ENCODE data around the gene FAM89B. TPM values are rescaled to one million over a fixed set of nuclear protein-coding genes. Genes with fewer than 3 reads are reported as not detected.
A peak's percentile ranks its signal among the peaks of the same experiment; 100 is the strongest.

The FAM89B gene
- total RNA-seq, 1 experiment from 2014 or later: 64.9 TPM

GRCh38 chr11:65546217-65546958, 25.9 kb upstream of the FAM89B start:
- H3K27ac ChIP-seq: no peak overlapping the region
- no peaks in the 10 kb centered on the region for H3K27me3 ChIP-seq (replicated peaks)
- H3K4me1 ChIP-seq (replicated peaks): peaks cover 2% of the 10 kb centered on the region
- no peak overlapping the region for H3K4me3 ChIP-seq
- DNase-seq (ENCODE audit: low read depth in 1 of 2, low spot score in 2 of 2): peak in 1 of 2 experiments; percentile 69
- no peaks in the 10 kb centered on the region for H3K9me3 ChIP-seq (replicated peaks)
- peaks cover 6% of the 10 kb centered on the region for H3K36me3 ChIP-seq

DNA sequence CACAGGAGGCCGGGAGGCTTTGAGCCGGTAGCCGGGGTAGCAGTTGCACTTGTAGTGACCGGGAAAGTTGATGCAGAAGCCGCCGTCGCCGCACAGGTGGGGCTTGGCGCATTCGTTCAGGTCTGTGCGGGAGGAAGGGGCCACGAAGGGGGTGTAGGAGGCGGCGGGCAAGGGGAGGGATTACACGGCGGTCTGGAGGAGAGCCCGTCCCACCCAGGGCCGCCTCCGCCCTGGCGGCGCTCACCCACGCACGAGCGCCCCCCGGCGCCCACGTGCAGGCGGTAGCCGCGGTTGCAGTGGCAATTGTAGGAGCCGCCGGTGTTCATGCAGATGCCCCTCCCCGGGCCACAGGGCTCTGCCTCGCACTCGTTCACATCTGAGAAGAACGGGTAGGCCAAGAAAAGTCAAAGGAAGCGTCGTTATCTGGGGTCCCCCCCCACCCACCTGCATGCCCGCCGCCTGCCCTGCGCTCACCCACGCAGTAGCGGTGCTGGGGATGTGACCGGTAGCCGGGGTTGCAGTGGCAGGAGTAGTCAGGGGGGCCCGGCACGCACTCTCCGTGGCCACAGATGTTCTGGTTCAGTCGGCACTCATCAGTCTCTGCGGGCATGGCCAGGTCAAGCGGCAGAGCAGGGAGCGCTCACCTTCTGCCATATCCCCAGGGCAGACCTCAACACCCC, 24.8 kb upstream of the FAM89B start:
- Histone ChIP-seq H3K4me1 (replicated peaks) (no peaks in the 10 kb centered on the region), H3K27ac (no peak overlapping the region), H3K9me3 (replicated peaks) (no peaks in the 10 kb centered on the region), H3K4me3 (no peak overlapping the region), H3K27me3 (replicated peaks) (no peaks in the 10 kb centered on the region), H3K36me3 (peaks cover 14% of the 10 kb centered on the region)
- DNase-seq (ENCODE audit: low read depth in 1 of 2, low spot score in 2 of 2): no peak

GRCh38 chr11:65548395-65548794, 23.9 kb upstream of the FAM89B start:
- Histone ChIP-seq H3K4me1 (replicated peaks) (no peaks in the 10 kb centered on the region), H3K36me3 (peaks cover 16% of the 10 kb centered on the region), H3K9me3 (replicated peaks) (no peaks in the 10 kb centered on the region), H3K4me3 (no peak overlapping the region), H3K27ac (no peak overlapping the region), H3K27me3 (replicated peaks) (no peaks in the 10 kb centered on the region)
- DNase-seq (ENCODE audit: low read depth in 1 of 2, low spot score in 2 of 2): no peak

GRCh38 chr11:65549096-65549495, 23.2 kb upstream of the FAM89B start:
- no peak for DNase-seq (ENCODE audit: low read depth in 1 of 2, low spot score in 2 of 2)
- Histone ChIP-seq H3K27me3 (replicated peaks) (no peaks in the 10 kb centered on the region), H3K27ac (no peak overlapping the region), H3K4me3 (no peak overlapping the region), H3K36me3 (peaks cover 16% of the 10 kb centered on the region), H3K4me1 (replicated peaks) (peaks cover 2% of the 10 kb centered on the region), H3K9me3 (replicated peaks) (no peaks in the 10 kb centered on the region)

- no peak overlapping the region for H3K27ac ChIP-seq
- H3K36me3 ChIP-seq: peaks cover 15% of the 10 kb centered on the region
- no peak for DNase-seq (ENCODE audit: low read depth in 1 of 2, low spot score in 2 of 2)
- peaks cover 28% of the 10 kb centered on the region for H3K4me1 ChIP-seq (replicated peaks)
- H3K27me3 ChIP-seq (replicated peaks): no peaks in the 10 kb centered on the region
- H3K9me3 ChIP-seq (replicated peaks): no peaks in the 10 kb centered on the region
- no peak overlapping the region for H3K4me3 ChIP-seq
These were observed 20.6 kb upstream of the FAM89B start for GRCh38 chr11:65551572-65552387.

- Histone ChIP-seq H3K9me3 (replicated peaks) (no peaks in the 10 kb centered on the region), H3K27me3 (replicated peaks) (no peaks in the 10 kb centered on the region), H3K36me3 (peaks cover 12% of the 10 kb centered on the region), H3K27ac (no peak overlapping the region), H3K4me3 (no peak overlapping the region), H3K4me1 (replicated peaks) (peaks cover 35% of the 10 kb centered on the region)
- no peak for DNase-seq (ENCODE audit: low read depth in 1 of 2, low spot score in 2 of 2)
These were observed 19.9 kb upstream of the FAM89B start for GRCh38 chr11:65552388-65552951.

GRCh38 chr11:65553301-65554001, 18.9 kb upstream of the FAM89B start:
- H3K27ac ChIP-seq: no peak overlapping the region
- no peak overlapping the region for H3K4me3 ChIP-seq
- peaks cover 43% of the 10 kb centered on the region for H3K4me1 ChIP-seq (replicated peaks)
- DNase-seq (ENCODE audit: low read depth in 1 of 2, low spot score in 2 of 2): no peak
- H3K27me3 ChIP-seq (replicated peaks): no peaks in the 10 kb centered on the region
- H3K9me3 ChIP-seq (replicated peaks): no peaks in the 10 kb centered on the region
- H3K36me3 ChIP-seq: peaks cover 12% of the 10 kb centered on the region

DNA sequence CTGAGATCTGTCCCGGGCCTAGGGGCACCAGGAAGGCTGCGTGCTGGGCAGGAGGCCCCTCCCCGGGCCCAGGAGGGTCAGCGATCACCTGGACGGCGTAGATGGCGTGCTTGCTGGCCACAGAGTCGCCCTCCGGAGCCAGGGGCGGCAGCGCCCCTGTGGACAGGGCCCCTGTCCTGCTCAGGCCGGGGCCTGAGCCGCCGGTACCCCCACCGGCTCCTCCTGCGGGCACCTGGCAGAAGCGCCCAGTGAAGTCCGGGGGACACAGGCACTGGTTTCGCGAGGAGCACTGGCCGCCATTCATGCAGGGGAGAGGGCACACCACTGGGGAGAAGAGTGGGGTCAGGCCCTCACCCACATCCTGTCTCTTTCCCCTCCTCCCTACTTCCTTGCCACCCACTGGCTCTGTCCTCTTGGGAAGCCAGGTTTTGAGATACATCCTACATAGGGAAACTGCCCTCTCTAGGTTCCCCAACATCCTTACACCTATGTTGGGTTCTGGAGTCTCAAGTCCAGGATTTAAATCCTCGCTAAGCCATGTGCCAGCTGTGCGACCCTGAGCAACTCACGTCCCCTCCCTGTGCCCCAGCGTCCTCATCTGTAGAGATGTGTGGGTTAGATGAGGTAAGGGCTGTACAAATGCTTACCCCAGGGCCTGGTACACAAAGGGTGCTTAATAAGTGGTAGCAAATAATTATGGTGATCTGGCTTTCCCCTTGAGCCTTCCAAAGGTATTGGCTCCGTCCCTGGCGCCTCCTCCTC, 18.1 kb upstream of the FAM89B start:
- Histone ChIP-seq H3K27ac (no peak overlapping the region), H3K4me3 (no peak overlapping the region), H3K27me3 (replicated peaks) (no peaks in the 10 kb centered on the region), H3K36me3 (peaks cover 12% of the 10 kb centered on the region), H3K9me3 (replicated peaks) (no peaks in the 10 kb centered on the region), H3K4me1 (replicated peaks) (peaks cover 51% of the 10 kb centered on the region)
- no peak for DNase-seq (ENCODE audit: low read depth in 1 of 2, low spot score in 2 of 2)

- Histone ChIP-seq H3K4me3 (no peak overlapping the region), H3K9me3 (replicated peaks) (no peaks in the 10 kb centered on the region), H3K36me3 (peaks cover 12% of the 10 kb centered on the region), H3K27ac (no peak overlapping the region), H3K27me3 (replicated peaks) (no peaks in the 10 kb centered on the region), H3K4me1 (replicated peaks) (peaks cover 58% of the 10 kb centered on the region)
- DNase-seq (ENCODE audit: low read depth in 1 of 2, low spot score in 2 of 2): no peak
These were observed 17.4 kb upstream of the FAM89B start for GRCh38 chr11:65554842-65555430.

DNA sequence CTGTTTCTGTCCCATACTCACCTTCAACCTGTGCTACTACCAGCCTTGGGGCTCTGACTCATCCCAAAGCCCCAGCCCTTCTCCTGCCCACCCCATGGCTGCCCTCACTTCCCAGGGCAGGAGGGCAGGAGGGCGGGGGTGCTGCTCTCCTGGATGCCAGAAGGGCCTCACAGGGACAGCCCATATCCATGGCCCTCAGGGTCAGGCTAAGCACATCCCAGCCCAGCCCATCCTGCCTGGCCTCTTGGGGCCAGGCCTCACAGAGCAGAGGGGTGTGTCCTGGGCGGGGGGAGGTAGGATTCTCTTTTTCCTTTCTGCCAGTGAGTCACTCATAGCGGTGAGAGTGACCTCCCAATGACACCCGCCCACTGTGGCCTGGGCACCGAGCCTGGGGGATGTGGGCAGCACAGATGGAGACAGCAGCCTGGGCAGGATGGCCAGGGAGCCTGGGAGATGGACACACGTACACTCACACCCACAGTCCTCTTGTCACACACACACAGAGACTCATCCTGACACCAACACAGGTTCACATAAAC, 16.6 kb upstream of the FAM89B start:
- no peaks in the 10 kb centered on the region for H3K27me3 ChIP-seq (replicated peaks)
- H3K4me3 ChIP-seq: no peak overlapping the region
- peaks cover 12% of the 10 kb centered on the region for H3K36me3 ChIP-seq
- H3K27ac ChIP-seq: no peak overlapping the region
- no peaks in the 10 kb centered on the region for H3K9me3 ChIP-seq (replicated peaks)
- DNase-seq (ENCODE audit: low read depth in 1 of 2, low spot score in 2 of 2): peak; percentile 97 to 98
- peaks cover 66% of the 10 kb centered on the region for H3K4me1 ChIP-seq (replicated peaks)

DNA sequence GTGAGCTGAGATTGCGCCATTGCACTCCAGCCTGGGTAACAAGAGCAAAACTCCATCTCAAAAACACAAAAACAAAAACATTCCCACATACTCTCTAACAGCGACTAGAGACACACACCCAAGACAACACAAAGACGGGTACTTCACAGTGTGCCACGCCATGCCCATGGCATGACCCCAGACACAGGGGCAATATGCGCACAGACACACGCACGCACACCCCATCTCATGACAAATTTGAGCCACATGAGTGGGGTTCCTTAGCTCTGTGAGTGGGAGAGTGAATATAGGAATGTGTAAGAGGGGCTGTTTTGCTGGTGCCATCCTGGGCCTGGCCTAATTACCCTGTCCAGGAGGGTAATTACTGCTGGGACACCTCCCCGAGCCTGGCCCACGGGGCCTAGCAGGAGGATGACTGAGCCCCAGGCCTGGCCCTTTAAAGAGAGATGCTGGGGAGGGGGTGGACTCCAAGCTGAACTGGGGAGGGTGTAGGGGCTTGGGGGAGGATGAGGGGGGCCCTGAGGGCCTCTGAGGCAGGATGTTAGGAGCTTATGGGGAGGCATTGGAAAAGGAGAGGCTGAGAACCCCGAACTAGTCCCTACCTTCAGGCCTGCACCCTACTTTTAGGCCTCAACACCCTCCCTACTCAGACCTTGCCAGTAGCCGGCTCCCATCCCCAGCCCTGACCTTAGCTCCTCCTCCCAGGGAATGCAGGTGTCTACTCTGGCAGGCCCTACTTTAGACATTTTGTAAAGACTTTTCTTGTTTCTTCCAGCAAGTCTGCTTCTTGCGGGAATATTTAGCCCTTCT, 15.7 kb upstream of the FAM89B start:
- H3K27me3 ChIP-seq (replicated peaks): no peaks in the 10 kb centered on the region
- peaks cover 72% of the 10 kb centered on the region for H3K4me1 ChIP-seq (replicated peaks)
- H3K36me3 ChIP-seq: peaks cover 7% of the 10 kb centered on the region
- DNase-seq (ENCODE audit: low read depth in 1 of 2, low spot score in 2 of 2): no peak
- no peaks in the 10 kb centered on the region for H3K9me3 ChIP-seq (replicated peaks)
- no peak overlapping the region for H3K4me3 ChIP-seq
- H3K27ac ChIP-seq: no peak overlapping the region

Measured in SJSA1 (cell line).